ENCODE measurements around the gene HRAS. TPM values are rescaled to one million over a fixed set of nuclear protein-coding genes. Genes with fewer than 3 reads are reported as not detected.

The HRAS gene
- total RNA-seq, 1 donor from 2014 or later = 43.9 TPM

DNA sequence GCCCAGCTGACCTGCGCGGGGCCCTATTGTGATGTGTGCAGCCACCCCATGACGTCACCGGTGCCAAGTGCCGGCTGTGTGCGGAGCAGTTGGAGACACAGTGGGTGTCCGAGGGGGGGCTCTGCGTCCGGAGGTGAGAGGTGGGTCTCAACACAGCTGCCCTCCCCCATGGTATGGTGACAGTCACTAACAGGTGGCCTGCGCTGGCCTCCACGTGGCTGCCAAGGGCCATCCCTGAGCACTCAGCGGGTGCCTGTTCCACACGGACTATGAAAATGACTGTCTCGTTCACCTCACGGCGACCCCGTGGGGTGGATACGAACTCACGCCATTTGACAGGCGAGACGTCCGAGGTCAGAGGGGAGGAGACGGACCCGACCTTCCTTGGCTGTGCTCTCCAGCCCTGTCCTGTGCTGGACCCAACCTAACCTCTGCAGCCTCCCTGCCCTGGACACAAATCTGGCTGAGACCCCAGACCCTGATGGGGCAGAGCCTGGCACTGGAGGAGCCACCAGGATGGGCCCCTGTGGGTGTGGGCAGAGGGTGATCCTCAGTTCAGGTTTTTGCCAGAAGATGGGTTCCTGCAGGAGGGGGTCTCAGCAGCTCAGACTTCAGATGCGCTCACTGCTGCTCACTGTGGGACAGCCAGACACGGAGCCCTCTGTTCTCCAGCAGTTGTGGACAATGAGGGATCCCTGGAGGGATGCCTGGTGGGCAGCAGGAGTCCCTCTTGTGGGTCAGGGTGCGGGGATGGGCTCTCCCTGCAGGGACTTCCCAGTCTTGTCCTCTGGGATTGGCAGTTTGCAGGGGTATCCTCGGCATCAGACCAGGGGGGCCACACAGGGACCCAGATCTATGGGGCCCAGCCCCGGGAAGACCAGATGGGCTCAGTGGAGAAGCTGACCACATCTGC lies 6.3 kb downstream of the HRAS start:
- H3K27me3 Mint-ChIP-seq = no peaks in the 10 kb centered on the region
- H3K27ac Mint-ChIP-seq = no peak overlapping the region
- TF ChIP-seq, protein P1, sequence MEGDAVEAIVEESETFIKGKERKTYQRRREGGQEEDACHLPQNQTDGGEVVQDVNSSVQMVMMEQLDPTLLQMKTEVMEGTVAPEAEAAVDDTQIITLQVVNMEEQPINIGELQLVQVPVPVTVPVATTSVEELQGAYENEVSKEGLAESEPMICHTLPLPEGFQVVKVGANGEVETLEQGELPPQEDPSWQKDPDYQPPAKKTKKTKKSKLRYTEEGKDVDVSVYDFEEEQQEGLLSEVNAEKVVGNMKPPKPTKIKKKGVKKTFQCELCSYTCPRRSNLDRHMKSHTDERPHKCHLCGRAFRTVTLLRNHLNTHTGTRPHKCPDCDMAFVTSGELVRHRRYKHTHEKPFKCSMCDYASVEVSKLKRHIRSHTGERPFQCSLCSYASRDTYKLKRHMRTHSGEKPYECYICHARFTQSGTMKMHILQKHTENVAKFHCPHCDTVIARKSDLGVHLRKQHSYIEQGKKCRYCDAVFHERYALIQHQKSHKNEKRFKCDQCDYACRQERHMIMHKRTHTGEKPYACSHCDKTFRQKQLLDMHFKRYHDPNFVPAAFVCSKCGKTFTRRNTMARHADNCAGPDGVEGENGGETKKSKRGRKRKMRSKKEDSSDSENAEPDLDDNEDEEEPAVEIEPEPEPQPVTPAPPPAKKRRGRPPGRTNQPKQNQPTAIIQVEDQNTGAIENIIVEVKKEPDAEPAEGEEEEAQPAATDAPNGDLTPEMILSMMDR (IDR thresholded peaks at IDR 0.05) = no peak
- peaks cover 4% of the 10 kb centered on the region for H3K4me1 Mint-ChIP-seq
- ChIA-PET POLR2A (no interaction called here), CTCF (no interaction called here)
- no peak for DNase-seq
- no peak for ATAC-seq (ENCODE audit: low read depth)
- intact Hi-C loops (cut with micrococcal nuclease) = no loop called here
- no peaks in the 10 kb centered on the region for H3K9me3 Mint-ChIP-seq
- peaks cover 21% of the 10 kb centered on the region for H3K36me3 Mint-ChIP-seq (ENCODE audit: low read depth)
- H3K4me3 Mint-ChIP-seq = no peak overlapping the region

DNA sequence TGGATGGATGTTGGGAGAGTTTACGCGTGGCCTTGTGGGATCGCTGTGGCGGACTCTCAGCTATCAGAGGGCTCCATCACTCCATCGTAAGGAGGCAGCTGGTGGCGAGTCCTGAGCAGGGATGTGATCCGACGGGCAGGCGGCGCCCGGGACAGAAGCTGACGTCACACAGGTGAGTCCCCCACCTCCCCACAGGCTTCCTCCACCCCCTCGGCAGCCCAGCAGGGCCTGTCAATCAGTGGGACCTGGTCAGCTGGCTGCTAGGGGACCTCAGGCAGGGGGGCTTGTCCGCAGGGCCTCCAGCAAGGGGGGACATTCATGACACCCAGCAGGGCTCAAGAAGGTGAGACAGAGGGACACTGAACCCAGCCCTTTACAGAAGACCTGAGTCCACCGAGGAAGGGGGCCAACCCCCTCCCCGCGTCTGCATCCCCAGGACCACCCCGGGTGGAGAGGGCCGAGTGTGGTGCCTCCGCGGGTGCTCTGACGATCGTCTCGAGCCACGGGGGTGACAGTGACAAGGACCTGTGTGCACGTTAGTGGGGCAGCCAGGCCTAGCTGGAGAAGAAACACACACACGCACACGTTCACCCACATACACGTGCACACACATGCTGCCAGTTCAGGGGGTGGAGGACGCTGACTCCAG lies 7.1 kb downstream of the HRAS start:
- ChIA-PET POLR2A (interaction anchor here (0.7 kb wide), 1 partner anchor 11 kb away, joined by 8 read pairs; no protein-coding TSS in a partner anchor), CTCF (no interaction called here)
- DNase-seq = no peak

DNA sequence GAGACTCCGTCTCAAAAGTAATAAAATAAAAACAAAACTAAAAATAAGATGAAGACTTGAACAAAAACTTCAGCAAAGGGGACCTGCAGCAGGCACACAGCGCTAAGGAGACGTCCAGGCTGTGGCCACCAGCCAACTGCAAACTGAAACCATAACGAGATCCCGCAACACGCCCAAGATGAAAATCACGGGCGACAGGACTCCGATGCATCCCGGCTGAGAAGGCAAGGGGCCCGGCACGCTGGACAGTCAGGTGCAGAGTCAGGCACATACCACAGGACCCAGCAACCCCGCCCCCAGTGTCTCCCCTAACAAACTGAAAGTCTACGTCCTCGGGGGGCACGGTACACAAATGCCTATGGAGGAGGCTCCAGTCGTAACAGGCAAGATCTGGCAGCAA lies 9.2 kb downstream of the HRAS start:
- TF ChIP-seq, protein P1 (IDR thresholded peaks at IDR 0.05) = no peak
- ChIA-PET CTCF (no interaction called here), POLR2A (no interaction called here)
- DNase-seq (no peak), ATAC-seq (ENCODE audit: low read depth) (no peak)
- H3K4me1 Mint-ChIP-seq = no peaks in the 10 kb centered on the region
- no peak overlapping the region for H3K4me3 Mint-ChIP-seq
- H3K36me3 Mint-ChIP-seq (ENCODE audit: low read depth) = peaks cover 2% of the 10 kb centered on the region
- H3K27ac Mint-ChIP-seq = no peak overlapping the region
- intact Hi-C loops (cut with micrococcal nuclease) = no loop called here
- H3K9me3 Mint-ChIP-seq = no peaks in the 10 kb centered on the region
- no peaks in the 10 kb centered on the region for H3K27me3 Mint-ChIP-seq

More for the DNA sequence above, 7.1 kb downstream of the HRAS start:
- Mint-ChIP-seq H3K4me1 (no peaks in the 10 kb centered on the region), H3K9me3 (no peaks in the 10 kb centered on the region), H3K4me3 (no peak overlapping the region), H3K27me3 (no peaks in the 10 kb centered on the region), H3K36me3 (ENCODE audit: low read depth) (peaks cover 17% of the 10 kb centered on the region), H3K27ac (no peak overlapping the region)
- ATAC-seq (ENCODE audit: low read depth) = no peak
- intact Hi-C loops (cut with micrococcal nuclease) = no loop called here
- TF ChIP-seq, protein P1 (IDR thresholded peaks at IDR 0.05) = no peak

DNA sequence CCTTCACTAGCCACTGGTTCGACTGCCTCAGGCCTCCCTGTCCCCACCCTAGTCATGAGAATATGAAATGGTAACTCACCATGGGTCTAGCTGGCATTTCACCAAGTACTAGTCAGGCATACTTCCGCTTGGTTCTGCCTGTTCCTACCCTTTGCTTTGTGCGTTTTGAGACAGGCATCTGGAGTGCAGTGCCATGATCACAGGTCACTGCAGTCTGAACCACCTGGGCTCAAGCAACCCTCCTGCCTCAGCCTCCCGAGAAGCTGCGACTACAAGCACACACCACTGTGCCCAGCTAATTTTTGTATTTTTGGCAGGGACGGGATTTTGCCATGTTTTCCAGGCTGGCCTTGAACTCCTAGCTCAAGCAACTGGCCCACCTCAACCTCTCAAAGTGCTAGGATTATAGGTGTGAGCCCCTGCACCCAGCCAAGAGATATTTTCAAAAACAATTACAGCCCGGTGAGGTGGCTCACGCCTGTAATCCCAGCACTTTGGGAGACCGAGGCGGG lies 14.1 kb downstream of the HRAS start:
- Mint-ChIP-seq H3K9me3 (no peaks in the 10 kb centered on the region), H3K4me1 (peaks cover 5% of the 10 kb centered on the region), H3K4me3 (no peak overlapping the region), H3K27ac (no peak overlapping the region), H3K36me3 (ENCODE audit: low read depth) (peaks cover 3% of the 10 kb centered on the region), H3K27me3 (no peaks in the 10 kb centered on the region)
- TF ChIP-seq, protein P1 (IDR thresholded peaks at IDR 0.05) = no peak
- ATAC-seq (ENCODE audit: low read depth) (no peak), DNase-seq (no peak)
- intact Hi-C loops (cut with micrococcal nuclease) = no loop called here
- POLR2A ChIA-PET = interaction anchor here (0.6 to 0.8 kb wide), 3 partner anchors 15 to 122 kb away, joined by 3 to 5 read pairs (median 3); no protein-coding TSS in a partner anchor
- CTCF ChIA-PET = no interaction called here
